K562 (cell line): ENCODE measurements around the gene SLC45A3. TPM values are rescaled to one million over a fixed set of nuclear protein-coding genes. Genes with fewer than 3 reads are reported as not detected.

Experiments used
- CHD1 ChIP-seq: fragments of 200-600 bp; sonication (generic); IDR thresholded peaks from one replicate; pipeline ENCODE4 v1.6.1; 2012; ENCODE audit warnings: mild to moderate bottlenecking, moderate library complexity, low read length, inconsistent platforms
- CREB1 ChIP-seq, 2 experiments: sonication (generic) in 1 of 2; formaldehyde crosslinking in 1 of 2; IDR thresholded peaks; 2 replicates each; pipeline versions ENCODE4 v1.6.1 to v1.8.0; 2012 to 2022; ENCODE audit warnings: inconsistent platforms in 1 of 2, mild to moderate bottlenecking in 1 of 2, missing genetic modification reagents in 1 of 2, moderate library complexity in 1 of 2
- GATAD2B ChIP-seq: fragments of 450-650 bp; IDR thresholded peaks from 2 replicates; pipeline ENCODE4 v1.6.1; 2017; ENCODE audit warnings: mild to moderate bottlenecking, borderline replicate concordance
- MTA3 ChIP-seq: fragments of 450-650 bp; formaldehyde crosslinking; IDR thresholded peaks from 2 replicates; pipeline ENCODE4 v1.6.1; 2017; ENCODE audit warnings: mild to moderate bottlenecking, borderline replicate concordance
- PATZ1 ChIP-seq: fragments of 250-450 bp; sonication (Bioruptor Pico); IDR thresholded peaks from 2 replicates; pipeline ENCODE4 v1.5.0; 2020; ENCODE audit warnings: mild to moderate bottlenecking, borderline replicate concordance
- POLR2H ChIP-seq: IDR thresholded peaks from 2 replicates; pipeline ENCODE4 v1.6.1; 2016; ENCODE audit warnings: missing genetic modification characterization, low read depth, mild to moderate bottlenecking, control low read depth, missing compliant biosample characterization, moderate library complexity
- ZNF449 ChIP-seq: fragments of 250-450 bp; sonication (Bioruptor Pico); IDR thresholded peaks from 2 replicates; pipeline ENCODE4 v1.8.0; 2022; ENCODE audit warnings: moderate library complexity, mild to moderate bottlenecking, inconsistent platforms
- polyA plus RNA-seq, 8 experiments: library from polyadenylated mRNA; depleted of rRNA in 4 of 8; stranded (reverse) in 5 of 8; unstranded in 3 of 8; fragments of >200 nt; fragmentation: Nextera tagmentation in 2 of 8; fragmentation: Illumina TruSeq in 1 of 8; extraction: Ambion mirVana in 2 of 8; extraction: Trizol in 1 of 8; gene quantifications; 2 replicates each; pipeline versions ENCODE4 v1.2.1 to v1.2.3, GENCODE V29; 2011 to 2014; ENCODE audit warnings: inconsistent platforms in 1 of 8, missing spikeins in 1 of 8
- total RNA-seq, 7 experiments: library from RNA; depleted of rRNA in 6 of 7; stranded (reverse); fragments of >200 nt in 6 of 7; fragmentation: Illumina TruSeq in 2 of 7; extraction: Trizol in 2 of 7; gene quantifications; 2 replicates each; pipeline versions ENCODE4 v1.2.1 to v1.2.3, GENCODE V29; 2011 to 2021; ENCODE audit warnings: low replicate concordance in 1 of 7
- TF ChIP-seq, protein P1 (sequence below): fragments of 450-650 bp; IDR thresholded peaks from 2 replicates; pipeline ENCODE4 v1.6.1; 2018; ENCODE audit not compliant: partially characterized antibody
- TF ChIP-seq, protein P2 (sequence below): fragments of 450-650 bp; IDR thresholded peaks from 2 replicates; pipeline ENCODE4 v1.6.1; 2016
- TF ChIP-seq, protein P3 (sequence below): sonication (generic); formaldehyde crosslinking; IDR thresholded peaks from 2 replicates; pipeline ENCODE4 v1.8.1; 2023; ENCODE audit warnings: mild to moderate bottlenecking, missing genetic modification reagents, moderate library complexity
- TF ChIP-seq, protein P4 (sequence below): fragments of 250-450 bp; sonication (Bioruptor Pico); IDR thresholded peaks from 2 replicates; pipeline ENCODE4 v1.4.0; 2020; ENCODE audit warnings: mild to moderate bottlenecking, moderate library complexity, borderline replicate concordance

The SLC45A3 gene
- total and polyA plus RNA-seq, 9 of the 15 experiments (the other 6 are each of a cell fraction or from before 2014, with no cell fraction given), result 0.06 to 3.3 (median 1.3) TPM

GRCh38 chr1:205631768-205632668 lies 48.3 kb downstream of the SLC45A3 start, which contains the start of gene ELK4 (continued):
- no peak for TF ChIP-seq PATZ1
- peak; percentile 80; the same call in 1 of the 2 replicates for TF ChIP-seq GATAD2B
- TF ChIP-seq, protein P1, sequence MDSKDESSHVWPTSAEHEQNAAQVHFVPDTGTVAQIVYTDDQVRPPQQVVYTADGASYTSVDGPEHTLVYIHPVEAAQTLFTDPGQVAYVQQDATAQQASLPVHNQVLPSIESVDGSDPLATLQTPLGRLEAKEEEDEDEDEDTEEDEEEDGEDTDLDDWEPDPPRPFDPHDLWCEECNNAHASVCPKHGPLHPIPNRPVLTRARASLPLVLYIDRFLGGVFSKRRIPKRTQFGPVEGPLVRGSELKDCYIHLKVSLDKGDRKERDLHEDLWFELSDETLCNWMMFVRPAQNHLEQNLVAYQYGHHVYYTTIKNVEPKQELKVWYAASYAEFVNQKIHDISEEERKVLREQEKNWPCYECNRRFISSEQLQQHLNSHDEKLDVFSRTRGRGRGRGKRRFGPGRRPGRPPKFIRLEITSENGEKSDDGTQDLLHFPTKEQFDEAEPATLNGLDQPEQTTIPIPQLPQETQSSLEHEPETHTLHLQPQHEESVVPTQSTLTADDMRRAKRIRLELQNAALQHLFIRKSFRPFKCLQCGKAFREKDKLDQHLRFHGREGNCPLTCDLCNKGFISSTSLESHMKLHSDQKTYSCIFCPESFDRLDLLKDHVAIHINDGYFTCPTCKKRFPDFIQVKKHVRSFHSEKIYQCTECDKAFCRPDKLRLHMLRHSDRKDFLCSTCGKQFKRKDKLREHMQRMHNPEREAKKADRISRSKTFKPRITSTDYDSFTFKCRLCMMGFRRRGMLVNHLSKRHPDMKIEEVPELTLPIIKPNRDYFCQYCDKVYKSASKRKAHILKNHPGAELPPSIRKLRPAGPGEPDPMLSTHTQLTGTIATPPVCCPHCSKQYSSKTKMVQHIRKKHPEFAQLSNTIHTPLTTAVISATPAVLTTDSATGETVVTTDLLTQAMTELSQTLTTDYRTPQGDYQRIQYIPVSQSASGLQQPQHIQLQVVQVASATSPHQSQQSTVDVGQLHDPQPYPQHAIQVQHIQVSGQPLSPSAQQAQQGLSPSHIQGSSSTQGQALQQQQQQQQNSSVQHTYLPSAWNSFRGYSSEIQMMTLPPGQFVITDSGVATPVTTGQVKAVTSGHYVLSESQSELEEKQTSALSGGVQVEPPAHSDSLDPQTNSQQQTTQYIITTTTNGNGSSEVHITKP, result peak; percentile 60
- TF ChIP-seq, protein P2, sequence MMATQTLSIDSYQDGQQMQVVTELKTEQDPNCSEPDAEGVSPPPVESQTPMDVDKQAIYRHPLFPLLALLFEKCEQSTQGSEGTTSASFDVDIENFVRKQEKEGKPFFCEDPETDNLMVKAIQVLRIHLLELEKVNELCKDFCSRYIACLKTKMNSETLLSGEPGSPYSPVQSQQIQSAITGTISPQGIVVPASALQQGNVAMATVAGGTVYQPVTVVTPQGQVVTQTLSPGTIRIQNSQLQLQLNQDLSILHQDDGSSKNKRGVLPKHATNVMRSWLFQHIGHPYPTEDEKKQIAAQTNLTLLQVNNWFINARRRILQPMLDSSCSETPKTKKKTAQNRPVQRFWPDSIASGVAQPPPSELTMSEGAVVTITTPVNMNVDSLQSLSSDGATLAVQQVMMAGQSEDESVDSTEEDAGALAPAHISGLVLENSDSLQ, result peak; percentile 53
- peak; percentile 94 for TF ChIP-seq CREB1 (IDR thresholded peaks at IDR 0.05)
- TF ChIP-seq CREB1 (CRISPR knock-in tag; IDR thresholded peaks at IDR 0.05), result peak; percentile 96
- peak; percentile 95 for TF ChIP-seq POLR2H (tag)
- peak; percentile 97 for TF ChIP-seq MTA3
- no peak for TF ChIP-seq ZNF449 (CRISPR knock-in tag)
- TF ChIP-seq, protein P3, sequence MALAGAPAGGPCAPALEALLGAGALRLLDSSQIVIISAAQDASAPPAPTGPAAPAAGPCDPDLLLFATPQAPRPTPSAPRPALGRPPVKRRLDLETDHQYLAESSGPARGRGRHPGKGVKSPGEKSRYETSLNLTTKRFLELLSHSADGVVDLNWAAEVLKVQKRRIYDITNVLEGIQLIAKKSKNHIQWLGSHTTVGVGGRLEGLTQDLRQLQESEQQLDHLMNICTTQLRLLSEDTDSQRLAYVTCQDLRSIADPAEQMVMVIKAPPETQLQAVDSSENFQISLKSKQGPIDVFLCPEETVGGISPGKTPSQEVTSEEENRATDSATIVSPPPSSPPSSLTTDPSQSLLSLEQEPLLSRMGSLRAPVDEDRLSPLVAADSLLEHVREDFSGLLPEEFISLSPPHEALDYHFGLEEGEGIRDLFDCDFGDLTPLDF (CRISPR knock-in tag), result peak; percentile 53
- TF ChIP-seq, protein P4, sequence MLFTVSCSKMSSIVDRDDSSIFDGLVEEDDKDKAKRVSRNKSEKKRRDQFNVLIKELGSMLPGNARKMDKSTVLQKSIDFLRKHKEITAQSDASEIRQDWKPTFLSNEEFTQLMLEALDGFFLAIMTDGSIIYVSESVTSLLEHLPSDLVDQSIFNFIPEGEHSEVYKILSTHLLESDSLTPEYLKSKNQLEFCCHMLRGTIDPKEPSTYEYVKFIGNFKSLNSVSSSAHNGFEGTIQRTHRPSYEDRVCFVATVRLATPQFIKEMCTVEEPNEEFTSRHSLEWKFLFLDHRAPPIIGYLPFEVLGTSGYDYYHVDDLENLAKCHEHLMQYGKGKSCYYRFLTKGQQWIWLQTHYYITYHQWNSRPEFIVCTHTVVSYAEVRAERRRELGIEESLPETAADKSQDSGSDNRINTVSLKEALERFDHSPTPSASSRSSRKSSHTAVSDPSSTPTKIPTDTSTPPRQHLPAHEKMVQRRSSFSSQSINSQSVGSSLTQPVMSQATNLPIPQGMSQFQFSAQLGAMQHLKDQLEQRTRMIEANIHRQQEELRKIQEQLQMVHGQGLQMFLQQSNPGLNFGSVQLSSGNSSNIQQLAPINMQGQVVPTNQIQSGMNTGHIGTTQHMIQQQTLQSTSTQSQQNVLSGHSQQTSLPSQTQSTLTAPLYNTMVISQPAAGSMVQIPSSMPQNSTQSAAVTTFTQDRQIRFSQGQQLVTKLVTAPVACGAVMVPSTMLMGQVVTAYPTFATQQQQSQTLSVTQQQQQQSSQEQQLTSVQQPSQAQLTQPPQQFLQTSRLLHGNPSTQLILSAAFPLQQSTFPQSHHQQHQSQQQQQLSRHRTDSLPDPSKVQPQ, result no peak
- peak; percentile 3 for TF ChIP-seq CHD1
